ENCODE results near the gene IL13RA1.

DNA sequence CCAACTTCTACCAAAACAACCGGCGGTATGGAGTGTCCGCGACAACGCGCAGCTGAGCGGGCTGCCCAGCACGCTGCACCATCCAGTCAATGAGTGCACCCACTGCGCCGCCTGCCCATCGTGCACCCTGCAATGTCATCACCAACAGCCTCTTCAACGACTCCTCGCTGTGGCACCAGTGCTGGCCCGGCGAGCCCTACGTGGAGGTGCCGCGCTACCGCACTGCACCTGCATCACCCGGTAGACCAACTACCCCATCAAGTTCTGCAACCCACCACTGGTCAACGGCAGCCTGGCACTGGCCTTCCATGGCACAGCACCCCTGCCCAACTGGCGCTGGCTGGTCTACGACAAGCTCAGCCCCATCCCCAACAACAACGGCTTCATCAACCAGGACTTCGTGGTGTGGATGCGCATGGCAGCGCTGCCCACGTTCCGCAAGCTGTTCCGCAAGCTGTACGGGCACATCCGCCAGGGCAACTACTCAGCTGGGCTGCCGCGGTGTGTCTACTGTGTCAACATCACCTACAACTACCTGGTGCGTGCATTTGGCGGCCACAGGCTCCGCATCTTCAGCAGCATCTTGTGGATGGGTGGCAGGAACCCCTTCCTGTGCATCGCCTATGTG, 42.8 kb downstream of the IL13RA1 start:
- TF ChIP-seq, protein P1, sequence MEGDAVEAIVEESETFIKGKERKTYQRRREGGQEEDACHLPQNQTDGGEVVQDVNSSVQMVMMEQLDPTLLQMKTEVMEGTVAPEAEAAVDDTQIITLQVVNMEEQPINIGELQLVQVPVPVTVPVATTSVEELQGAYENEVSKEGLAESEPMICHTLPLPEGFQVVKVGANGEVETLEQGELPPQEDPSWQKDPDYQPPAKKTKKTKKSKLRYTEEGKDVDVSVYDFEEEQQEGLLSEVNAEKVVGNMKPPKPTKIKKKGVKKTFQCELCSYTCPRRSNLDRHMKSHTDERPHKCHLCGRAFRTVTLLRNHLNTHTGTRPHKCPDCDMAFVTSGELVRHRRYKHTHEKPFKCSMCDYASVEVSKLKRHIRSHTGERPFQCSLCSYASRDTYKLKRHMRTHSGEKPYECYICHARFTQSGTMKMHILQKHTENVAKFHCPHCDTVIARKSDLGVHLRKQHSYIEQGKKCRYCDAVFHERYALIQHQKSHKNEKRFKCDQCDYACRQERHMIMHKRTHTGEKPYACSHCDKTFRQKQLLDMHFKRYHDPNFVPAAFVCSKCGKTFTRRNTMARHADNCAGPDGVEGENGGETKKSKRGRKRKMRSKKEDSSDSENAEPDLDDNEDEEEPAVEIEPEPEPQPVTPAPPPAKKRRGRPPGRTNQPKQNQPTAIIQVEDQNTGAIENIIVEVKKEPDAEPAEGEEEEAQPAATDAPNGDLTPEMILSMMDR (conservative IDR thresholded peaks at IDR 0.05; ENCODE audit: low read depth, low read length), result no peak
- no peak for TF ChIP-seq EZH2 (IDR thresholded peaks at IDR 0.05; ENCODE audit: low read length, unreplicated experiment)

All from PC-3 (cell line).